Measurements from ENCODE around the gene FAM110D.

DNA sequence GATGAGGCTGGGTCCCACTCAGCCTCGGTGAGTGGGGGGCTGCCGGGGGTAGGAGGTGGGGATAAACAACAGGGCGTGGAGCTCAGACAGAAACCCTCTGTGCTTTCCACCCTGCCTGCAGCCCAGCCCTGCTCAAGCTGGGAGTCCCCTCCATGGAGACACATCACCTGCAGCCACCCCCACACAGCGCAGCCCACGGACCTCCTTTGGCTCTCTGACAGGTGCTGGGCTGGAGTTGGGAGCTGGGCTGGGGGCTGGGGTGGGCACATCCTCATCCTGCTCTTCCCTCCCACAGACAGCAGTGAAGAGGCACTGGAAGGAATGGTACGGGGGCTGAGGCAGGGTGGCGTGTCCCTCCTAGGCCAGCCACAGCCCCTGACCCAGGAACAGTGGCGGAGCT, 29.6 kb downstream of the FAM110D start:
- TF ChIP-seq POLR2AphosphoS5 (IDR thresholded peaks at IDR 0.05; ENCODE audit: low read depth, low read length) = no peak
- no peak for TF ChIP-seq POLR2A (IDR thresholded peaks at IDR 0.05; ENCODE audit: low read depth, low read length)
- no peak for TF ChIP-seq SPI1 (IDR thresholded peaks at IDR 0.05; ENCODE audit: low read depth, low read length)
- TF ChIP-seq TAF1 (IDR thresholded peaks at IDR 0.05; ENCODE audit: low read depth, low read length) = no peak
- no peak for TF ChIP-seq POU2F2 (IDR thresholded peaks at IDR 0.05; ENCODE audit: low read depth, low read length)

Data from GM12891 (cell line).